ENCODE results near the gene ANTXR2. TPM values are rescaled to one million over a fixed set of nuclear protein-coding genes. Genes with fewer than 3 reads are reported as not detected.

ANTXR2 gene
- total RNA-seq, 4 donors from 2014 or later = 51.8 to 182 (median 144) TPM

- intact Hi-C loops (cut with DNase I; ENCODE audit: low total_unique reads) = no loop called here
- TF ChIP-seq POLR2A (IDR thresholded peaks at IDR 0.05) = no peak
- TF ChIP-seq CTCF (IDR thresholded peaks at IDR 0.05) = no peak
- Histone ChIP-seq H3K4me3 (no peak overlapping the region), H3K4me1 (no peaks in the 10 kb centered on the region), H3K27ac (peak overlapping the region in 1 of 2 donors; percentile 9), H3K27me3 (no peaks in the 10 kb centered on the region), H3K9me3 (no peaks in the 10 kb centered on the region), H3K36me3 (no peaks in the 10 kb centered on the region)
- no peak for DNase-seq
Measured at GRCh38 chr4:79851625-79852304, 221.3 kb downstream of the ANTXR2 start.

Other genes starting within 250 kb of the ANTXR2 start
- gene PRDM8, start 124.3 kb upstream of the ANTXR2 start, total RNA-seq = 10 to 100 TPM in 3 of 4 donors, 1 to 10 TPM in 1; 4.5 to 13.1 (median 12.6) TPM
- gene FGF5, start 193.4 kb upstream of the ANTXR2 start, total RNA-seq = under 1 TPM in 1 of 4 donors, not detected in 3; 0.15 TPM

All from uterus (tissue), 4 donors.